HG03342 (cell line): ENCODE data around the gene XPC.
A peak's percentile ranks its signal among the peaks of the same experiment; 100 is the strongest.
"Not testable (repeated sequence)": the region's sequence is repeated elsewhere in the genome, so short reads cannot be mapped to it uniquely, and the experiment has no call there.

ENCODE experiments used
- ATAC-seq: cut with Tn5 transposase; IDR thresholded peaks from one replicate; pipeline ENCODE4 v1.9.1; 2021; ENCODE audit warnings: mild to moderate bottlenecking, moderate library complexity; ENCODE audit not compliant: unreplicated experiment

The XPC gene

DNA sequence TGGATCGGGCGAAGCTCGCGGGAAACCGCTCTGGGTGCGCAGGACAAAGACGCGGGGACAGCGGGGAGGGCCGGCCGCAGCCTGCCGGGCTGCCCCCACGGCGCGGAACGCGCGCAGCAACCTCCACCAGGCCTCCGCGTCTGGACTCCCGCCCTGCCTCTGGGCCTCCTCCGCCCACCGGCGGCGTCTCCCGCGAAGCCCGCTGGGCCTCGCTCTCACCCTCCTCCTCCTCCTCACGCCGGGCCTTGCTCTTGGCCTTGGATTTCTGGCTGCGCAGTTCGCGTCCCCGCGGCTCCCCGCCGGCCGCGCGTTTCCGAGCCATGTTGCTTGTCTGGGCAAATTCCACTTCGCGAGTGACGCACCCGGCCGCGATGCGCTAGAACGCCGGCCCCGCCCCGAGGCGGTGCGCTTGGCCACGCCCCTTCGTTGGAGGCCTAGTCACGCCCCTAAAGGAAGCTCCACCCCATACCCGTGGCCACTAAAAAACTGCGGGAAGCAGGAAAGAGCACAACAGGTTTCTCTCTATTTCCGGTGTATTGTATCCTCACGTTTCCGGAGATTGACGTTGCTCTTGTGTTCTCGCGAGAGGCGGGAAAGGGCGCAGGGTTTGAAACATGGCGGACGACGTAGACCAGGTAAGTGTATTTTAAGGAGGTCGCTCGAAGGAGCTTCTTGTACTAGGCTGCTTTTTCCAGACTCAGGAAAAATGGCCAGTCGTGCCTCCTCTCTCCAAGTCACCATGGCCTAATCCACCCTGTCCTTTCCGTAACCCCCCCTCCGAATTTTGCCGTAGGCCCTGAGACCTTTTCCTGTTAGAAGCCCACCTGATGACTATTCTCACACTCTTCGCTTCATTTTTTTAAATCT lies at the start of gene XPC, which contains the start of gene LSM3:
Gene XPC (minus strand): TSS at position 355 of the 867 bp plus-strand sequence. CDS start 33 bp downstream, at position 322.
Gene LSM3 (plus strand): TSS at position 571 of the 867 bp plus-strand sequence. CDS start 44 bp downstream, at position 615.
- peak; percentile 90 for ATAC-seq

DNA sequence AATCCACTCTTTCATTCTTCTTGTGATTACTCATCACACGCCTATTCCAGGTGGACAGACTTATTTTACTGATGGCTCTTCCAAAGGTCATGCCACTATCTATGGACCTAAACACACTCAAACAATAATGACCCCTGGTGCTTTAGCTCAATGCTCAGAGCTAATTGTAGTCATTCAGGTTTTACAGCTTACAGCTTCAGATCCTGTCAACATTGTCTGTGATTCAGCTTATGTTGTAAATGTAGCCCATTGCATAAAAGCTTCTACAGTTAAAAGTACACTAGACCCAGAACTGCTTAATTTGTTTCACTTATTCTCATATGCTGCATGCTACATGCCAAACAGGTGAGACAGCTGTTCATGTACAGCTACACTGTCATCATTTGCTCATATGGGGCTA lies 49.5 kb upstream of the XPC start:
- no peak for ATAC-seq

DNA sequence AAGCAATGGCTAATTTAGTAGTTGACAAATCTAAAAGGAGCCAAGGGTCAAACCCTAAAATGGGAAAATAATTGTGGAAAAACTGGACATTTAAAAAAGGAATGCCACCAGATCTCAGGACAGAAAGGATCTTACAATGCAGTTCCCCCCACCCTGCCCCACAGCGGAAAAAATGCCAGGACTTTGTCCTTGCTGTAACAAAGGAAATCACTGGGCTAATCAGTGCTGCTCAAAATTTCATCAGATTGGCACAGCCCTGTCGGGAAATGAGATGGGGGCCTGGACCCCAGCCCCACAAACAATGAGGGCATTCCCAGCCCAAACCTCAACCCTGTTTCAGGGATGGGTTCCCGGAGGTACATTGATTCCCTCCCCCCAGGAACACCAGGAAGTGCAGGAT lies 48.0 kb upstream of the XPC start:
- ATAC-seq = not testable (repeated sequence)

DNA sequence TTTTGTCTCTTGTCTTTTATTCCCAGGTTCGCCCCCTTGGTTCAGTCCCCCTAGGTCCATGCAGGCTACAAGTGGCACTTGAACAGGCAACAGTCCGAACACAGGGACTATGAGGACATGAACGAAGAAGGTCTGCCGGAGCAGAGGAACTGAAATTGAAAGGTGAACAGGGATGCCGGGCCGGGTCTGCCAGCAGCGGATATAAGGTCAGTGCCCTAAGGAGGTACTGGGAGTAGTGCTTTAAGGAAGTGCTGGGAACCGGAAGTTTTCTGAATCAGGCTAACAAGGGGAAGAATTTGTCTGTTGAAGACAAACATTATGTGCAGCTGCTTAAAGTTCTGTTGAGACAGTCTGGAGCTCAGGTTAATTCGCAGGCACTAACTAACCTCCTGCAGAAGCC lies 47.0 kb upstream of the XPC start:
- no peak for ATAC-seq

DNA sequence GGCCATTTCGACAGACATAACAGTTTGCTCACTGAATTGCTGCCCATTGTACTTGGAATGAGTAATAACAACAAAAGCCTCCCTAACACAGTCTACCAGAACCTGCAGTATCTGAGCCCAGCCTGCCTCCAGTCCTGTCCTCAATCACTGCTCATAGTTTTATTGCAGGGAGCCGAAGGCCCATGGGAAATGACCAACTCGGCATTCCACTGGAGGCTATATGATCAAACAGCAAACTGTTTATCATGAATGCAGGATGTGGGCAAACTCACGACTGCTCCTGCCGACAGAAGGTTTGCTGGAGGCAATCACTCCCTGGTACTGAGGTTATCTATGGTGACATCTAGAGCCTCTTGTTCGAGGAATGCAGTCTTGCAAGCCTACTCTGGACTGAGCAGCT lies 46.5 kb upstream of the XPC start:
- ATAC-seq = no peak

DNA sequence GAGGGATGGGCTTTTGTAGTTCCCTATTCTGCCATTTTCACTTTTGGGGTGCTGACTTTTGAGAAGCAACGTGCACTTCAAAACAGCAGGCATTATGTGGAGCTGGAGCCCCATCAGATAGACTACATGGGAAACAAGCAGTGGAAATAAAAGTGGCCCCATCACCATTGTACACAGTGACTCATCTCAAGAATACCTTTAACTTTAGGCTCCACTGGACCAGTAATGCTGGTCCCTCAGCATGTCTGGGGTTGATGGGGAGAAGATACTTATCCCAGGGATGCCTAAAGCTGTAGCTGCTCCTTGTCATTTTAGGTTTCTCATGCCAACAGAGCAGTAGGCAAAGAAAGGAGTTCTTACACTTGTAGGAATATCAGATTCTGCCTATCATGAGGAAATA lies 45.2 kb upstream of the XPC start:
- peak; percentile 57 for ATAC-seq

DNA sequence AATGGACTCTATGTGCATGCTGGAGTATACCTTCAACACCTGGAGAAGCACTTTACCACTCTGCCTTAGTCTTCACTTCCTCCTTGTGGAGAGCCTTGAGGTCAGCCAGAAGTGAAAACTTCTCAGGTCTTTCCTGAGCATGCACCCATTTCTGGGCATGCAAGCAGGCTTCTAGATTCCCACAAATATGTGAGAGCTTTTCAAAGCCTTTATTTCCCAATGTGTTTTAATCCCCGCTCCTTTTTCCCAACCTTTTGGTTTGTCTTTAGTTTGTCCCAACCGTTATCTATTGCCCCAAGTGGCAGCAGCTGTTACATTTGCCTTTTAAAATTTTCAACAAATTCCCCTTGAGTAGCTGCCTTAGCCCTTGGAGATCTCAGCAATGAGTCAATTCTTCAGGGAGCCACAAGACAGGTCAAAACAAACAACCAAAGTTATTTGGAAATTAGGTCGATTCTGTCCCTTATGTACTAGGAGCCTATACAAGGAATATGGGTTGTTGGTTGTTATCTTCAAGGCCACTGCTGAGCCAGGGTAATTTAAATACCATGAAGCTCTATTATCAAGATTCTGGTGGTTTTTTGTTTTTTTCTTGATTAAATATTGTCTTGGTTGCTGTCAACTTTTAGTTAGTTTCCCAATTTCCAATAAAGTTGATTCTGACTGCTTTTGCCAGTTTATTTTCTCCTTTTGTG lies 44.6 kb upstream of the XPC start:
- peak; percentile 57 for ATAC-seq

DNA sequence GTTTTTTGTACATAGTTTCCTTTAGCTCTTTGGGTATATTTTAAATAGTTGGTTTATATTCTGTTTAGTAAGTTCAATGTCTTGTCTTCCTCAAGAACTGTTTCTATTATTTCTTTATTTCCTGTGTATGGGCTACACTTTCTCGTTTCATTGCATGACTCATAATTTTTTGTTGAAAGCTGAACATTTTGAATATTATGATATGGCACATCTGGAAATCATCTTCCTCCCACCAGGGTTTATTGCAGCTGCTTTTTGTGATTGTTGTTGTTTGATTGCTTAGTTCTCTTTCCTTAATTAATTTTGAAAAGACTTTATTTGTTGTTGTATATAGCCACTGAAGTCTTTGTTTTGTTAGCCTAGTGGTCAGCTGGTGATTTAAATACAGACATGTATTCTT lies 44.1 kb upstream of the XPC start:
- no peak for ATAC-seq

DNA sequence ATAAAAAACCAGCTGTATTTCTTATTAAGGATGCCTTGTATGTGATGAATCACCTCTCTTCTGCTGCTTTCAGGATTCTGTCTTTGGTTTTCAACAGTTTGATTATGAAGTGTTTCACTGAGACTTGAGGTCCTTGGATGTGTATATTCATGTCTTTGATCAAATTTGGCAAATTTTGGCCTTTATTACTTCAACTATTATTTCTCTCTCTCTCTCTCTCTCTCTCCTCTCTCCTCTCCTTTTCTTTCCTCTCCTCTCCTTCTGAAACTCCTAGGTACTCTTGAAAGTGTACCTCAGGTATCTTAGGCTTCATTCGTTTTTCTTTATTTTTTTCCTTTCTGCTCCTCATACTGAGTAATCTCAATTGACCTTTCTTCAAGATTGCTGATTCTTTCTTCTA lies 43.5 kb upstream of the XPC start:
- ATAC-seq = no peak

DNA sequence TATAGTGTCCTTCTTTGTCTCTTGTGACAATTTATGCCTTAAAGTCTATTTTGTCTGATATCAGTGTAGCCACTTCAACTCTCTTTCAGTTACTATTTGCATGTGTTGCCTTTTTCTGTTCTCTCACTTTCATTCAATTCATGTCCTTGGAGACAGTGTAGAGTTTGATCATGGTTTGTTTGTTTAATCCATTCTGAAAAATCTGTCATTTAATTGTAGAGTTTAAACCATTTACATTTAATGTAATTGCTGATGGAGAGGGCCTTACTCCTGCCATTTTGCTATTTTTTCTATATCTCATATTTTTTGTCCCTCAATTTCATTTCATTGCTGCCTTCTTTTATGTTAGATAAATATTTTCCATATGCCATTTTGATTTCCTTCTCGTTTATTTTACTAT lies 42.5 kb upstream of the XPC start:
- no peak for ATAC-seq

DNA sequence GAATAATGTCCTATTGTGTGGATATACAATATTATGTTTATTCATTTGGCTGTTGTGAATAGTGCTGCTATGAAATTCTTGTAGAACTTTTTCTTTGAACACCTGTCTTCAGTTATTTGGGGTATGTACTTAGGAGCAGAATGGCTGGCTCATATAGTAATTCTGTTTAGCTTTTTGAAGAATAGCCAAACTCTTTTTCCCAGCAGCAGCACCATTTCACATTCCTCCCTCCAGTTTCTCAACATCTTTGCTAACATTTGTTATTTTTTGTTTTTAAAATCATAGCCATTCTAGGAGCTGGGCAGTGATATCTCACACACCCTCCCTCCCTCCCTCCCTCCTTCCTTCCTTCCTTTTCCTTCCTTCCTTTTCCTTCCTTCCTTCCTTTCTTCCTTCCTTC lies 40.0 kb upstream of the XPC start:
- no peak for ATAC-seq

DNA sequence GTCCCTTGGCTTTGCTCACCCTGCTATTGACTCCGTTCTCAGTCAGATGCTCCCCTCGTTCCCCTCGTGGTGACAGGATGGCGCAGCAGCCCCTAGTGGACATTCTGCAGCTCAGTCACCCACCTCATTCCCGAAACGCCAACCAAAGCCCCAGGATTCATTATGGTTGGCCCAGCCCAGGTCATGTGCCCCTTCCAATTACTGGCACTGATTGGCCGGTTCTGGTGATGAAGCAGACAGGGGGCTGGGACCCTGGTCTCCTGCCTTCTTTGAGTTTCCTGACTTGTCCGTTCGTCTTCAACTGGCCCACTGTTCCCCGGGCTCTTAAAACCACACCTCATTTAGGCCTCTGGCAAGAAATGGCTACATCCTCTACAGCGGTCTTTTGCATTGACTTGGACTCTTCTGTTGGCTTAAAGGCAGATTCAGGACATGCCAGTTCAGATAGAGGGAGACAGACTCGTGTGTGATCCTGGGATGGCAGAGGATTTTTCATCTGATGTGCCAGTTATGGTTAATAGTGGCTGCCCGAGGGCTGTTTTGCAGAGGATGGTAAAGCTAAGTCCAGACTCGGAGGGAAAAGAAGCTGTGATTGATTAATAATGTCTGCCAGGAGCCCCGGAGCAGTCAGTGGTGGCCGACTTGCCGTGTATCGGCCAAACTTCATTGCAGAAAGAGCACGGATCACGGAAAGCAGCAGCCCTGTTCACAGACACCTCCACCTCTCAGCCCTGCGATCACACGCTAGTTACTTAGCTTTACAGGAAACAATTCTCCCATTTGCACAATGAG lies 38.1 kb upstream of the XPC start:
- no peak for ATAC-seq

DNA sequence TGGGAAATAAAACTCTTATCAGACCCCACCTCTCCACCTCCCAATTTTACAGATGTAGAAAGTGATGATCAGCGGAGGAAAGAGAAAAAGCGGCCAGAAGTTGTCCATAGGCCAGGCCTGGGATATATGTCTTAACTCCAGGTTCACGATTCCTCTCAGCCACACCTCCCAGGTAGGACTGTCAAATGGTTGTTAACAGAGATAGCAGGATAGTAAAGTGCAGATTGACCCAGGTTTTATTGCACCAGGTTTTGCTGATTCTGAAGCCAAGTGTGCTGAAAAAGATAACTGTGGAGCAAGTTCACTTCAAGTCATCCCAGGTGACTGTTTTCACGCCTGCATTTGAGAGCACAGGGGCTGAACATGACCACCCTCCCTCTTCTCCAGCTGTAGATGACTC lies 36.4 kb upstream of the XPC start:
- no peak for ATAC-seq

DNA sequence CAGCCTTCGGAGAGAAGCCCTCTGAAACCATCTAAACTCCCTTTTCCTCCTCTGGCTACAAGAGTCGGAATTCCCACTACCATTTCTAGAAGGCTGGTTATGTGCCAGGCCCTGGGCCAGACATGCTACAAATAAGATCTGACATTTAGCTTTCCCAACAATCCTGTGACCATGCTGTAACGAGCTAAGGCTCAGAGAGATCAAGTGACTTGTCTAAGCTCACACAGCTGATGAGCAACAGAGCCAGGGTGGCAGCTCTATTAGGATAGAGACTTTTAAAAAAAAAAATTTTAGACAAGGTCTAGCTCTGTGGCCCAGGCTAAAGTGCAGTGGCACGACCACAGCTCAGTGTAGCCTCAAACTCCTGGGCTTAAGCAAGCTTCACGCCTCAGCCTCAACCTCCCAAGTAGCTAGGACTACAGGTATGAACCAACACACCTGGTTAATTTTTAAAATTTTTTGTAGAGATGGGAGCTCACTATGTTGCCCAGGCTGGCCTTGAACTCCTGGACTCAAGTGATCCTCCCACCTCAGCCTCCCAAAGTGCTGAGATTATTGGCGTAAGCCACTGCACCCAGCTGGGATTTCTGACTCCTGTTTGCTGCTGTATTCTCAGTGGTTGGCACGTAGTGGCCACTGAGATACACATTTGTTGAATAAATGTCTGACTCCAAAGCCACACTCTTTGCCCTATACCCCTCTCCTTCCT lies 34.8 kb upstream of the XPC start:
- ATAC-seq = no peak

DNA sequence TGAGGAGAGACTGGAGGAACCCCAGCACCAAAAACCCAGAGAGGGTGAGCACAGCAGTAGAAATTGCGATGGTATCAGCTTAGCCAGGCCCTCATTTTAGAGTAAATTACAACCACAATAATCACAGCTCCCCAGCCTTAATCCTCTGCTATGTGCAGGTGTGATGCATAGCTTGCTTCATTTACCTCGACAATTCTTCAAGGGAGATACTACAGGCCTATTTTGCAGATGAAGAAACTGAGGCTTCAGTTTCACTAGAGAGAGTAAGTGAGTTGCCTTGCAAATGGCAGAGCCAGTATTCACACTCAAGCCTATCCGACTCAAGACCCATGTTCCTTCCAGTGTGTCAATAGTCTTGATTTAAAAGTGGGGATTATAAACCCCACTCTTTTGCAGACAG lies 33.6 kb upstream of the XPC start:
- ATAC-seq = no peak

DNA sequence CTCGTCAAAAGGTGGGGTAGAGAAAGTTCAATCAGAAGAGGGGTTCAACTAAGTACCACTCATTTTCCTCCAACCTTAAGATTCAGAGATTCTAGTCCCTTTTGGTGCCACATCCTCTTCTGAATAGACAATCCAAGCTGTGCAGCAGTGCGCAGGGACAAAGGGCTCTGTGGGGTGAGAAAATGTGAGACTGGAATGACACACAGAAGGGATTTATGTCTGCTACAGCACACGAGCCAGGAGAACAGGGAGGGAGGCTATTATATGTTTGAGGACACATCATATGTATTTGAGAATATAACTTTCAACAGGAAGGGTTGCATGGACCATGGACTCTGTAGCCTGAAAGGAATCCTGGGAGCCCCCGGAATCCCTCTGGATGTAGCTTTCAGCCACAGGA lies 33.2 kb upstream of the XPC start:
- no peak for ATAC-seq

DNA sequence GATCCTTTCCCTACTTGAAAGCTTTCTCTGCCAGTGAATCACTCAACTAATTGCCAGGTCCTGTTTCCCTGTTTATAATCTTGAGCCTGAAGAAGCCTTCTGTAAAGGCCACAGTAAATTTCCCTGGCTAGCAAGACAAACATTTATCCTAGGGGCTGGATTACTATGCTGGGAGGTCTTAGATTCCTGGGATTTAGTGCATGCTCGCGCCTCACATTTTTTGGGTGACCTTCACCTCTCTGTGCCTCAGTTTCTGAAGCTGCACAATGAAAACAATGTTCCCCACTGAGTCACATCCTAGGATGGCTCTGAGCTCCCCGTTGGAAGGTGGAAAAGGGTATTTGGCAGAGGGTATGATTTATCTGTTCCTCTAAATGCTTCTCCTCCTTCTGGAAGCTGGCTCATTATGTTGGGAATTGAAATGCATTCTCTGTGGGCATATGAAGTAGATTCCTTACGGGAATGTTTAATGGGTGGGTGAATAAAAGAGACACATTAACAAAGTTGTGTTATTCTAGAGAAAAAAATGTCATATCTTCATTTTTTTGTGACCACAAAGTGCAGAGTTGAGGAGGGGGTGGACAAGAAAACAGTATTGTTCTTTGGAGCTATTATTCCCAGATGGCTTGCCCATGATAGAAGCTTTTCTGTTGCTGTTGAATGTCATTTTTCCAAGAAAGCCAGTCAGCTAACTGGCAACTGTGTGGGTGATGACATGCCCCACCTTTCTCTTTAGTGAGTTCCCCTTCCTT lies 32.6 kb upstream of the XPC start:
- no peak for ATAC-seq

DNA sequence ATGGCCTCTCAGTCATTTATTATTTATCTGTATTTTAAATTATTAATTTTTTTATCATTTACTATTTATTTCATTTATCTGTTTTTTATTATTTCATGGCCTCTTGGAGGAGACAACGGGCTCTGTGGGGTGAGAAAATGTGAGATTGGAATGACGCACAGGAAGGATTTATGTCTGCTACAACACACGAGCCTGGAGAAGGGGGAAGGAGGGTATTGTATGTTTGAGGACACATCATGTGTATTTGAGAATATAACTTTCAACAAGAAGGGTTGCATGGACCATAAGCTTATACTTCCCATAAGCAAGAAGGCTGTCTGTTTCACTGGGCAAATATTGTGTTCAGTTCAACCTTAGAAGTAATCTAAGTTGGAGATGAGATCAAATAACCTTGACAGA lies 31.9 kb upstream of the XPC start:
- ATAC-seq = no peak

DNA sequence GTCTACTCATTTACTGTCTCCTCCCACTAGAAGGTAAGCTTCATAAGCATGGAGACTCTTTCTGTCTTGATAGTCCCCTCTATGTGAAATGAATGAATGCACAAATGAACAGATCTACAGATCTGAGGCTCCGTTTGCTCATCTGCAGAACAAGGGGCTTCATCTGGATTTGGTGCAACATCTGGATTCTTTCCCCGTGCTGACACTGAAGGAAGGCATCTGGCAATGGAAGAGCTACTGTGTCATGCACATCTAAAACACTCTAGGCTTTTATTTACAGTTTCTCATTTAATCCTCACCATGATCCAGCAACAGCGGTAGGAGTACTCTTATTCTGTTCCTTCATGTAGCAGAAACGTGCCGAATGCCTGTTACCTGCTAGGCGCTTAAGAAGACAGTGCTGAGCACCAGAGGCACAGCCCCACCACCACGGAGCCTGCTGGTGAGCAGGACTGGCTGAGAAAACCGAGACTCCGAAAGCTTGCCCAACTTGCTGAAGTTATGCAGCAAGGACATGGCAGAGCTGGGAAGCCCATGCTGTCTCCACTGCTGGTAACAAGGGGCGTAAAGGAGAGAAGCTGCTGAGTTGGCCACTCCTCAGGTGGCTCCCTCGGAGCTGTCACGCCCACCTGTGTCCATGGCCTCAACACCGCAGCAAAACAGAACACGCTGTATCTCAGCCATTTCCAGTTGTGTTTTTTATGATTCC lies 31.3 kb upstream of the XPC start:
- no peak for ATAC-seq
